ENCODE data around the gene PCSK6. TPM values are rescaled to one million over a fixed set of nuclear protein-coding genes. Genes with fewer than 3 reads are reported as not detected.
"Not testable (repeated sequence)": the region's sequence is repeated elsewhere in the genome, so short reads cannot be mapped to it uniquely, and the experiment has no call there.

PCSK6 gene
- total and polyA plus RNA-seq, 2 of the 8 experiments (the other 6 are each of a cell fraction or from before 2014, with no cell fraction given): 1.9 to 4.0 TPM

DNA sequence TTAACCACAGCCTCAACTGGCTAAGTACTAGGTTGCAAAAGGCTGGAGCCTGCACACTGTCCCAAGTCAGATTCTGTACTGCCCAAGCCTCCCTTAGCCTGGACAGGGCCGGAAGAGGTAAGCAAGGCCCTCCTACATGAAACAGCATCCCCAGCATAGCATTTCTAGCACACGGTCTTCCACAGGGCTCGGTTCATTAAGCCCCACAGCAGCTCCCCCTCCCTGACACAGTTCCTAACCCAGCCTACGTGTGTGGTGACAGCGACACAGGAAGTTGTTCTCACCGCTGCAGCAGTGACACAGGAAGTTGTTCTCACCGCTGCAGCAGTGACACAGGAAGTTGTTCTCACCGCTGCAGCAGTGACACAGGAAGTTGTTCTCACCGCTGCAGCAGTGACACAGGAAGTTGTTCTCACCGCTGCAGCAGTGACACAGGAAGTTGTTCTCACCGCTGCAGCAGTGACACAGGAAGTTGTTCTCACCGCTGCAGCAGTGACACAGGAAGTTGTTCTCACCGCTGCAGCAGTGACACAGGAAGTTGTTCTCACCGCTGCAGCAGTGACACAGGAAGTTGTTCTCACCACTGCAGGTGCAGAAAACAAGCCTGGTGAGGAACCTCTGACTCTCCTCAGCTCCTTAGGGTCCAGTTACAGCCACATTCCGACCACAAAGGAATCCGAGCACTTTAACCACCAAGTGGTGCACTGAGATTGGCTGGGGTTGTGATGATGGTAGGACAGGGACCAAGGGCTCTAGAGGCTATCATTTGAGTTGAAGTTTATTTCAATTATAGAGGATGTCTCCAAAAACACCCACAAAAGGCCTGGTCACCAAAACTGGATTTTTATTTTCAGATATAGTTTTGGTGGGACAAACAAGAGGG lies 155.4 kb downstream of the PCSK6 start:
- H3K4me3 ChIP-seq (ENCODE audit: extremely low read depth in 1 of 4, insufficient read depth in 2 of 4, low read depth in 3 of 4, low read length in 4 of 4); H2BK15ac ChIP-seq (ENCODE audit: low read length); H3K14ac ChIP-seq (ENCODE audit: insufficient read length); H3K27ac ChIP-seq (ENCODE audit: low read depth, low read length); H2BK5ac ChIP-seq (ENCODE audit: low read depth, low read length); H4K8ac ChIP-seq (ENCODE audit: extremely low read depth, insufficient read depth, low read length); H2BK12ac ChIP-seq (ENCODE audit: low read depth, low read length); H2BK120ac ChIP-seq (replicated peaks; ENCODE audit: low read depth, low read length); H2AK5ac ChIP-seq (ENCODE audit: low read depth, low read length); H3K4ac ChIP-seq (replicated peaks; ENCODE audit: insufficient read length, low read depth, low read length); H3K18ac ChIP-seq (ENCODE audit: extremely low read depth, low read length); FAIRE-seq; H4K91ac ChIP-seq (replicated peaks; ENCODE audit: insufficient read length, low read length); H3K56ac ChIP-seq (replicated peaks; ENCODE audit: insufficient read length, low read depth, low read length); H2BK20ac ChIP-seq (ENCODE audit: low read length); H3K23ac ChIP-seq (ENCODE audit: insufficient read length); H3K4me1 ChIP-seq (replicated peaks in 1 of 4; ENCODE audit: control insufficient read depth in 3 of 4, insufficient read depth in 4 of 4, low read length in 3 of 4); H3K36me3 ChIP-seq (ENCODE audit: control insufficient read depth in 2 of 4, insufficient read depth in 4 of 4, low read length in 3 of 4); H3K9ac ChIP-seq (replicated peaks in 1 of 4; ENCODE audit: extremely low read depth in 1 of 4, low read depth in 3 of 4, low read length in 3 of 4); DNase-seq (ENCODE audit: low read depth in 1 of 2, low spot score in 2 of 2); H3K79me1 ChIP-seq (ENCODE audit: low read depth, low read length); H2AFZ ChIP-seq (ENCODE audit: low read length); H3K4me2 ChIP-seq (ENCODE audit: insufficient read depth in 1 of 2, low read depth in 2 of 2, low read length in 2 of 2); POLR2A ChIA-PET (ENCODE audit: partially characterized antibody); H3K23me2 ChIP-seq (ENCODE audit: low read depth, low read length); H4K20me1 ChIP-seq (replicated peaks in 1 of 2; ENCODE audit: control insufficient read depth in 1 of 2, insufficient read depth in 2 of 2, low read length in 2 of 2); H3K79me2 ChIP-seq (ENCODE audit: control insufficient read depth in 1 of 2, insufficient read depth in 2 of 2, low read length in 2 of 2); H4K5ac ChIP-seq (ENCODE audit: insufficient read length, low read depth, low read length): not testable (repeated sequence)
- Histone ChIP-seq H3K9me3 (ENCODE audit: insufficient read depth in 2 of 2, low read depth in 1 of 2, low read length in 1 of 2) (peaks cover 10 to 15% of the 10 kb centered on the region in 2 experiments), H3K27me3 (replicated peaks in 1 of 4; ENCODE audit: control insufficient read depth in 3 of 4, extremely low read depth in 1 of 4, insufficient read depth in 3 of 4, low read length in 3 of 4) (peaks cover 0 to 17% (median 4%) of the 10 kb centered on the region in 4 experiments; a peak in 4 of 7 replicates)
- CTCF ChIA-PET (ENCODE audit: partially characterized antibody): interaction anchor here (0.6 to 3.6 kb wide), 5 partner anchors 12 to 470 kb away, joined by 3 to 32 read pairs (median 3); no protein-coding TSS in a partner anchor
- TF ChIP-seq GABPA (IDR thresholded peaks at IDR 0.05; ENCODE audit: borderline replicate concordance, insufficient read depth, low read length): peak; percentile 77; the same call in 1 of the 2 replicates
- 91% methylated on average over 10 of the region's 16 CpGs; no CpG with 5 or more reads in 1 of the 2 experiments for WGBS, 2 experiments (ENCODE audit: extremely low coverage in 1 of 2, insufficient coverage in 1 of 2, insufficient read length in 1 of 2, insufficient replicate concordance in 2 of 2, low coverage in 1 of 2, low lambda C conversion rate in 2 of 2, missing lambda C conversion rate in 1 of 2)

Measured in H1 (cell line).